Measurements from ENCODE around the gene GLRX3.

The GLRX3 gene

DNA sequence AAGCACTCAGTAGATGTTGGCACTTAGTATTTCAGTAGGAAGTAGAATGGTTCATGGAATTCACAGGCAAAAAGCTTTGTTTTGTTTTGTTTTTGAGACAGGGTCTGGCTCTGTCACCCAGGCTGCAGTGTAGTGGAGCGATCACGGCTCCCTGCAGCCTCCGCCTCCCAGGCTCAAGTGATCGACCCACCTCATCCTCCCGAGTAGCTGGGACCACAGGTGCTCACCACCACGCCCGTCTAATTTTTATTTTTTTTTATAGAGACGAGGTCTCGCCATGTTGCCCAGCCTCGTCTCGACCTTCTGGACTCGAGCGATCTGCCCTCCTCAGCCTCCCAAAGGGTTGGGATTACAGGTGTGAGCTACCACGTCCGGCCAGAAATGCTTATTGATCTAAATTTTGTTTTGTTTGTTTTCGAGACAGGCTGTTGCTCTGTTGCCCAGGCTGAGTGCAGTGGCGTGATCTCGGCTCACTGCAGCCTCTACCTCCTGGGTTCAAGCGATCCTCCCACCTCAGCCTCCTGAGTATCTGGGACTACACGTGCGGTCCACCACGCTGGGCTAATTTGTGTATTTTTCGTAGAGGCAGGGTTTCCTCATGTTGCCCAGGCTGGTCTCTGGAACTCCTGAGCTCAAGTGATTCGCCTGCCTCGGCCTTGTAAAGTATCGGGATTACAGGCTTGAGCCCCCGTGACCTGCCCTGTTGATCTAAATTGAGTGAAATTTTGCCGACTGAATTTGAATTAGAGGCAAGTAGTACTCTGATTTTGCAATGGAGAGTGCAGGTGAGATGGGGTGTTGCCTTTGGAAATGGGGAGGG lies 1.7 kb downstream of the GLRX3 start:
- no peak for DNase-seq (ENCODE audit: low spot score)
- no peak for FAIRE-seq

DNA sequence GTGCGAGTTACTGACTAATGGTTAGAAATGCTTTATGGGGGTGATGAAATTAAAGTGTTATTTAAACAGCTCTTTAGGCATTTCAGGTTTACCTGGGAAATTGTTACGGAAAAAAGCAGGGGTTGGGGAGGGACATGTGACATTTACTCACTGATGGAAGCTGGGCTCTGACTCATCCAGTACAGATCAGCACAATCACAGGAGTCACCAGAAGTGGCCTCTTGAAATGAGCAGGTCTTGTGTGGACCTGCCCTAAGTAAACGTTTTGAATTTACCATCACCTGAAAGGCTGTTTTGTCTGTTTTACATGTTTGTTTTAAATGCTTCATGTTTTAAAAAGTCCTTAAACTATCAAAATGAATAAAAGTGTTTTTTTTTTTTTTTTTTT lies 2.3 kb downstream of the GLRX3 start:
- no peak for FAIRE-seq
- peak; percentile 48 for DNase-seq (ENCODE audit: low spot score)

DNA sequence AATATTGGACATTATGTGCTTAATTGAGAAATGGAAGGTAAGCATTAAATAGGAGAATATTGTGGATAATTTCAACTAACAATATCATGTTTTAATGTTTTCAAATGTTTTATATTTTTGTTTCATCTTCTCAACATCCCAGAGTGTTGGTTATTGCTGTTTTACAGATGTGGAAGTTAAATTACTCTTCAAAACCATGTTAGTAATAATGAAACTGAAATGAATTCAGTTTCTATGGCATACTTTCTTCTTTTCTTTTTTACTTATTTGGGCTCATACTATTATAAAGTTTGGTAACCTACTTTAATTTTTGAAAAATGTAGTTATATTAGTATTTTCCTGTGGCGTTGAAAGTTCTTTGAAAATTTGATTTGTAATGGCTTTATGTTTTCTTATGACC lies 4.2 kb downstream of the GLRX3 start:
- FAIRE-seq, result no peak

DNA sequence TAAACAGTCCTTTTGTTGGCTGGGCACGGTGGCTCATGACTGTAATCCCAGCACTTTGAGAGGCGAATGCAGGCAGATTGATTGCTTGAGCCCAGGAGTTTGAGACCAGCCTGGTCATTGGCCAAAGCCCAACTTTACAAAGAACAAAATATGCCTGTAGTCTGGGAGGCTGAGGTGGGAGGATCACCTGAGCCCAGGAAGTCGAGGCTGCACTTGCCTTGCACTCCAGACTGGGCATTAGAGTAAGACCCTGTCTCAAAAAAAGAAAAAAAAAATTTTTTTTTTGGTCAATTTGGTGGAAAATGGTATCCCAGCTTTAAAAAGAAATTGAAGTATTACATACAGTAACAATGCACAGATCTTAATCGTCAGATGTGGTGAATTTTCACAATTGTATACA lies 4.8 kb downstream of the GLRX3 start:
- no peak for DNase-seq (ENCODE audit: low spot score)
- FAIRE-seq, result no peak

More for the DNA sequence above, 4.2 kb downstream of the GLRX3 start:
- DNase-seq (ENCODE audit: low spot score), result no peak

DNA sequence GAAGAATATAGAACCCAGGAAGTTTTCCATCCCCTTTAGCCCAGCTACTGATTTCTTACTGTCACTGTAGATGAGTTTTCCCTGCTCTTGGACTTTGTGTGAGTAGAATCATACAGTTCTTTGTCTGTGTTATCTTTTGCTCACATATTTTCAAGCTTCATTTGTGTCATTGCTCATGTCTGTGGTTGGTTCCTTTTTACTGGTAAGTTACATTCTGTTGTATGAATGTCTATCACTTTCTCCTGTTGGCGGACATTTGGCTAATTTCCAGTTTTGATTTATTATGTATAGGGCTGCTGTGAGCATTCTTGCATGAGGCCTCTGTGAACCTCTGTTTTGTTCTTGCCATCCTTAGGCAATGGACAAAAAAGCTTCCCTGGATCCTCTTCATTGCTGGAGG lies 5.3 kb downstream of the GLRX3 start:
- DNase-seq (ENCODE audit: low spot score) (no peak), FAIRE-seq (no peak)

DNA sequence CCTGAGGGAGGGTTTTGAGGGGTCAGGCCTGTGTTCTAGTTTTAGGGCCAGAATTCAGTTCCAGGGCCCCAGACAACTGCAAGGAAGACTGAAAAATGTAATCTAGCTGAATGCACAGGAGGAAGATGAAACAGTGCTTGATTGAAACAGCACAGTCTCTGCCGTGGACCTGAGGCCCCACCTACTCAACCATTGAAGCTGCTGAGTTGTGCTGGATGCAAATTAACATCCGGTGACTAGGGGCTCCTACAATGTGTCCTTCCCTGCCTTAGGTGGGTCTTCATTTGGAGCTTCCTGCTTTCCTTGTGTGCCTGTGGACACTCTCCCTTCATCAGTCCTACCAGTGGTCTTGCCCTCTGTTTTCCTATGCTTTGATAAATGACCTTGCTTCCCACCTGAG lies 5.7 kb downstream of the GLRX3 start:
- FAIRE-seq (no peak), DNase-seq (ENCODE audit: low spot score) (no peak)

DNA sequence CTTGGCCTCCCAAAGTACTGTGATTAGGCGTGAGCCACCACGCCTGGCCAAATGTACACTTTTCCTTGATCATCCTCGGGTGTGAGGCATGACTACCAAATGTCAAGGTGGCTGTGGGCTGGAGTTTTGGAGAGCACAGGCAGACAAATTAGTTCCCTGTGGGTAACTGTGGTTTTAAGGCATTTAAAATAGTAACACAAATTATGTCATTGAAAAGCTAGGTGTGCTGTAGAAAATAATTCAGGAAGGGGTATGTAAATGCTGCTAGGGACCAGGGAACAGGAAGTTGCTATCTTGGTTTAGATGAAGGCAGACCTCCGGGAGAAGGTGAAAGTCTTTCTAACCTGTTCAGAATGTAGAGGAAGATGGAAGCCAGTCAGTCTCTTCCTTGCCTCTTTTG lies 9.9 kb downstream of the GLRX3 start:
- no peak for FAIRE-seq

DNA sequence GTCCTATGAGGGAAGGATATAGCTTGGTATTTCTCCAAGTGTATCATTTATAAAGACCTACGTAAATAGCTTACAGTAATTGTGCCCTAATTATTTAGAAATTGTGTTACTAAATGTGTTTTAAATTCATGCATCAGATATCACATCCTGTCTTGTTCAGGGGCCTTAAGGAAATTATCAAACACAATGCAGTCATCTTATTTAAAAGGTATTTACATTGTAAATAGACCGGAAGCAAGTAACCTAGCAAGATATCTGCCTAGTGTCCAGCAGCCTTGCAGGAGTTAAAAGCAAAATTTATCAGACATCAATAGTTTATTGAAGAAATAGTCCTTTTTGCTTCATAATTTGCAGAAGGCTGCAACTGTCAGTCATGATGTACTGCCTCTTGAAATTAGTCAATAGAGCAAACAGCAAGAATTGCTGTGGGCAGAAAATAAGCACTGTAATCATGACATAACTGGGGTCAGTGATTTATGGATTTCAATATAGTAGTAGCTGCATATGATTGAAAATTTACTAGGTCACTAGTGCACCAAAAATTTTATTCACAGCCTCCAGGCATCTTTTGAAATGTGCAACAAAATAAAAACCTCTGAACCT lies 23.1 kb downstream of the GLRX3 start:
- DNase-seq (ENCODE audit: low spot score), result no peak
- no peak for FAIRE-seq

More for the DNA sequence above, 9.9 kb downstream of the GLRX3 start:
- no peak for DNase-seq (ENCODE audit: low spot score)

DNA sequence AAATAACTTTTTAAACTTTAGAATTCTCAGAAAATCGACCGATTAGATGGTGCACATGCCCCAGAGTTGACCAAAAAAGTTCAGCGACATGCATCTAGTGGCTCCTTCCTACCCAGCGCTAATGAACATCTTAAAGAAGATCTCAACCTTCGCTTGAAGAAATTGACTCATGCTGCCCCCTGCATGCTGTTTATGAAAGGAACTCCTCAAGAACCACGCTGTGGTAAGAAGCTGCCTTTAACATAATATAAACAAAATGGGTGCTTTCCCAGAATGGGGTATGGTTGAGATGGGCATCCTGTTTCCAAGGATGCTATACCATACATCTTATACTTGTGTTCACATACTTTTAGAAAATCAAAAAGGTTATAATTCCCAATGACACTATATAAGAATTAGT lies 24.6 kb downstream of the GLRX3 start:
- no peak for DNase-seq (ENCODE audit: low spot score)
- no peak for FAIRE-seq

DNA sequence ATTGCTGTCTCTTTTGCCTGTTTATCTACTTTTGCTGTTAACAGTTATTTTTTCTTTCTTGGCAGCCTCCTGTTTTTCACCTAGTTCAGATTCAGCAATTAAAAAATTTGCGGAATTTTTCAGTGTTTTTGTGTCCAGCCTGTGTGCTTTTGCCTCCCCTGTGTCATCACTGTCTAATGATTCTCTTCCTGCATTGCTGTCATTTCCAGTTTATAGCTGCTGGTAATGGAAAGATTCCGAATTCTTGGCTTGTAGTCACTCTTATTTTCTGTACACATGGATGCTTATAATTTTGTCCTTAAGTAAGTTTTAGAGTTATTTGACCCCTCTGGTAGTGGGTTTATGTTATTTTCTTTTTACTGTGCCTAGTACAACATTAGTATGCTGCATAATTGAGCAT lies 25.1 kb downstream of the GLRX3 start:
- FAIRE-seq, result no peak
- no peak for DNase-seq (ENCODE audit: low spot score)

DNA sequence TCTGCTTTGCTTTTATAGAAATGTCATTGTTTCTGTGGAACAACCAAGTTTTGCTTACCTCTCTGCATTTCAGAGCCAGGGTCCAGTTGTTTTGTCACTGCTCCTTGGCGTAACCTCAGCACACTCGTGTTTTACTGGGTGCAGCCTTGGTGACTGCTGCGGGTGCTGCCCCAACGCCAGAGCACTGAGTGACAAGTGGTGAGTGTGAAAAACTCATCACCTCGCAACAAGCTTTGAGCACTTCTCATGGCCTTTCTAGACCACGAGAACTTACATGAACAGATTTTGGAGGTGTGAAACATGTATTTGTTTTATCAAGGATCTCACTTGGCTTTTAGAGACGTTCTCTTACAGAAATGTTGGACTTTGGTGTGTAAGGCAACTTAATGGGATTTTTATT lies 31.0 kb downstream of the GLRX3 start:
- FAIRE-seq, result no peak
- DNase-seq (ENCODE audit: low spot score), result no peak

DNA sequence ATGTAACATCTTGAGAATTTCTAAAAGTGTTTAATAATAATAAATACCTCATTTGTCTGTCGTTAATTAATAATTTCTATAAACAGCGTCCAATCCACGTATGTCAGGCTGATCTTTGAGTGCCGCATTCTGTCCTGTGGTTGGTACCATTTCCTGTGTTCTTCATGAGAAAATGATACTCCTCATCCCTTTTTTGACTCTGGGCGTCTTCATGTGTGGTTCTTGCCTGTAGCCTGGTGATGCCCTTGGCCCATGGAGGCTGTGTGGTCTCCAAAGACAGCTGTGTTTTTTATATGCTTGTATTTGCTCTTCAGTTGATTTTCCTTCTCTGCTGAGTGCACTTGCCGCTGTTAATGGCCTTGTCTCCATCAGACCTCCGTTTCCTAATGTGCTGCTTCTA lies 31.5 kb downstream of the GLRX3 start:
- no peak for FAIRE-seq
- no peak for DNase-seq (ENCODE audit: low spot score)

DNA sequence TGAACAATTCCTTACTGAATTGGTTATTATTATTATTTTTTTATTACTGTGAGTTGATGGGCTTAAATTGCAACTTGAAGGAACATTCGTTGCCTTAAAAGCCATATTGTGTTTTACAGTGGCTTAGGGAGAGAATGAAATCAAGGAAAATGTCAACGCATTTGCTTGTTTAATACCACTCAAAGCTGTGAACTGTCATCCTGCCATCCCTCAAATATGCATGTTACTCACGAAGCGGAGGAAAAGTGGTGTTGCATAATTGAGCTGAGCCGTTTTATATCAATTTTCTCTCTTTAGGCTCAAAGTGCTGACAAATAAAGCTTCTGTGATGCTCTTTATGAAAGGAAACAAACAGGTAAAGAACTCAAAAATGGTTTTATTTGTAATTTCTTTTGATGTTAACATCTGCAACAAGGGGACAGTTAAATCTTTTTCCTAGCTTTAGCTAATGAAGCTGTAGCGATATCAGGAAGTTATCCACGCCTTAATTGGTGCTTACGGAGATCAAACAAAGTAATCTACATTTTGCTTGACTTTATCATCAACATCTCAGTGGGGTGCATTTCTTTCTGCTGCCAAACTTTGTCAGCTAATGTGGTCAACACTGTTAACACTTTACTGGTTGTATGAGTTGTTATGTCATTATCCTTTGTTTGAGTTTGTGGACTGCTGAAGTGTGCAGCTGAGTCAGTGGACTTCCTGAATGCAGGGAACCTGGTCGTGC lies 33.1 kb downstream of the GLRX3 start:
- no peak for FAIRE-seq
- DNase-seq (ENCODE audit: low spot score), result no peak

DNA sequence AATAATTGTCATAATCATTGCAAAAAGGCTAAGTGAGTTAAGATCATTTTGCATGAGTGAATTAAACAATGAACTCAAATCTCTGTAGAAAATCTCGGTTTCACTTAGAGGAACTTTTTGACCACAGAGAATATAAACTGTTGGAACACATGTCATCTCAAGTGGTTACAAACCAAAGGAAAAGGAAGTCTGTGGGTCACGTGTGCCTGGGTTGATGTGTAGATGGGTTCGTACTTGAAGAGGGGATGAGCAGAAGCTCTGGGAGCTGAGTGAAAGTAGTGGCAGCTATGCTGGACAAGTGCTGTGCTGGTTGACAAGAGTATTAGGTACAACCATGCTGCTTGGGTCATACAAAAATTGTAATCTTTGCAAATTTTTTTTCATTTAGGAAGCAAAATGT lies 35.0 kb downstream of the GLRX3 start:
- no peak for DNase-seq (ENCODE audit: low spot score)
- no peak for FAIRE-seq

DNA sequence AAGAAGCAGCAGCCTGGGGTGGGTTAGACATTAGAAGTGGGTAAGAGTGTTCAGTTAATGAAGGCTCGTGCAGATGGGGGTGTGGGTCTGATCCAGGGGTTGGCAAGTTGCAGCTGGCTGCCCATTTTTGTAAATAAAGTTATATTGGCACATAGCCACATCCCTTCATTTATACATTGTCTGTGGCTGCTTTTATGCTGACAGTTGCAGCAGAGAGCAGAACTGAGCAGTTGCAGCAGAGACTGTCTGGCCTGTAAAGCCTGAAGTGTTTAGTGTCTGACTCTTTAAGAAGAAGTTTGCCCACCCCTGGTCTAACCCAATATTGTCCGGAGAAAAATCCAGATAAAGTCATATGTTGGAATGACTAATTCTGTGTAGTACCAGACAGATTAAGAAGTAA lies 38.1 kb downstream of the GLRX3 start:
- DNase-seq (ENCODE audit: low spot score) (no peak), FAIRE-seq (no peak)

DNA sequence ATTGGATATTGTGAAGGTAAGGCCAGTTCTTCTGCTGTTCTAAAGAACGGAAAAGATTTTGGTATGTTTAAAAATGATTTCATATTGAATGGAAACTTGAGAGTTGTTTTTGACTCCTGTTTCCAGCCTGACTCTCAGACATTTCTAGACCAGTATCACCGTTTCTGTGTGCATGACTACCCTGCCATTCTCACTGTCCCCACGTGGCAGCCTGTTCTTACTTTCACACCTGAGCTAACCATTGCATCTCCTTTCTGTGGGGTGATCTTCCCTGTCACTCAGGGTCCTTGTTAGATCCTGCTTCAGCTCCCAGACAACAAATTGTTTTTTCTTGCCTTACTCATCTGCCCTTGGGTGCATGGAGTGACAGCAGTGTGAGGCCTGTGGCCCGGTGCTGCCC lies 38.9 kb downstream of the GLRX3 start:
- no peak for FAIRE-seq

DNA sequence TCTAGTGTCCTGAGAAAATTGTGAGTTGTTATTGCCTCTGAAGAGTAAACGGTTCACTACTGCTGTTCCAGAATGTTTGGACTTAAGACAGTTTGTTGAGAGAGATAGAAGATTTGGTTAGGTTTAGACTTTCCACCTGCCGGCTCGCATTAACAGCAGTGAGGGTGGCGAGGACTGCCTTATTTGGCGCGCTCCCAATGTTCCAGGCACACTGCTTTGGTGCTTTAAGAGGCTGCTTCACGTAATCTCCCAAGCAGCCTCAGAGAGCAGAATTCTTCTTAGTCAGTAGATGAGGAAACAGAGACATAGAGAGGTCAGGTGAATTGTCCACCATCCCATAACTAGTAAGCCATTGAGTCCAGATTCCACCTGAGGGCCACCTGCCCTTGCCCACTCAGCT lies 41.1 kb downstream of the GLRX3 start:
- DNase-seq (ENCODE audit: low spot score), result no peak
- no peak for FAIRE-seq

More for the DNA sequence above, 38.9 kb downstream of the GLRX3 start:
- no peak for DNase-seq (ENCODE audit: low spot score)

DNA sequence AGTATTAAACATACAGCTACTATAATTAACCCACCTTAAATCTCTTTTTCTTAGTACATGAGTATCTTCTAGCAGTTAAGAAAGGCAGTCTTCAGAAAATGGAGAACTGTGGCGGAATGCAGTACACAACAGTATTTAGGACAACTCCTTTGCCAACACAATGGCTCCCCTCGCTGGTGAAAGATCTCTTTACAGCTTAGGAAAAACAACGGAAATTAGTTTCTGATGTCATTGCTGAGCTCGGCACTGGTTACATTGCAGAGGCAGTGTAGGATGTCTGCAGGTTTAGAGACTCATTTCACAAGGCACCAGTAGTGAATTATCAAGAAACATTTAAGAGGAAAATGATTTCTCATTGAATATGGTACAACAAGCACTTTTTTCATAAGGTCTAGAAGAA lies 43.4 kb downstream of the GLRX3 start:
- no peak for FAIRE-seq
- DNase-seq (ENCODE audit: low spot score), result no peak

DNA sequence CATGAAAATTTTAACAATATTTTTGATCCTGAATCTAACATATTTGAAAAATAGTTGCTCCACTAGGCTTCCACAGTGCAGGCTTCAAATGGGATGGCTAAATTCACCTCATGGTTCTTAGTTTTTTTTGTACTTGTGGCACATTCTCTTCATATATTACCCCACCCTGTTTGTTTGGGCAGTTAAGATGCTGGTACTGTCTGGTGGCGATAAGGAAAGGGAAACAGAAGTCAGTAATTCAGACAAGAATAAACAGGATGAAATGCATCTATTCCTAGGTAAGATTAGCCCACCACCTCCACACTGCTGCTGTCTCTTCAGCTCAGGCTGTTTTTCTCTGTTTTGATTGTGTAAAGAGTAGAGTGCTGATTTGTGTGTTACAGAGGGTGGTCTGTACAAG lies 44.2 kb downstream of the GLRX3 start:
- no peak for DNase-seq (ENCODE audit: low spot score)
- FAIRE-seq, result no peak

DNA sequence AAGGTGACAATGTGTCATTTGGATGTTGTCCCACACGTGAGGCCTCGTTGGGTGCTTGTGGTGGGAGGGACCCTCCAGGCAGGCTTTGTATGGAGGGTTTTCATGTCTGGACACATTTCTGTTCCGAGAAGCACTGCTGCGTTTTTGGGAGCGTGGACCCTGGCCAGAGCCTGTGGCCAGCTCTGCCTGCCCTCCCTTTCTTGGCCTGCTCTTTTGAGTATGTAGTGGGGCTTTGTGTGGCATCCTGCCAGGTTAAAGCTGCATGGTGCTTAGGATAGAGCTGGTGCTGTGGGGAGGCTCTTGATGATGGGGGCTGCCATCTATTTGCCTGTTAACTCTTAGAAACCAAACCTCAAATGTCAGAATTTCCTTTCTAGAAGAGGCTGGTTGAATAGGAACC lies 45.7 kb downstream of the GLRX3 start:
- no peak for FAIRE-seq
- DNase-seq (ENCODE audit: low spot score), result no peak

DNA sequence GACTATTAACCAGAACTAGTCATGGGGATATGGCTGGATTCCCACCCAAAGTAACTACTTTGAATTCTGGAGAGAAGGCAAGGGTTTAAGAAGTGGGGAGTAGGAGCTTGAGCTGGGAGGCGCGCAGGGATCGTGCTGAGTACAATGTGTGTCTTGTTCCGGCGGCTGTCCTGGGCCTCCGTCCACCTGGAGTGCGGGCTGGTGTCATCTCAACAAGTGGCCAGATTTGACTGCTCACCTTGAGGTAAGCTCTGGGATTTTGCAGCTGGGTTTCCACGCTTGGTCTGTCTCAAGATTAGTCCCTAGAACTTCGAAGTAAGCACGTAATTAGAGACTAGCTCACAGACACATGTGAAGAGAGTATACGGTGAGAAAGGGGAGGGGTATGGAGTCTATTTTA lies 49.4 kb downstream of the GLRX3 start:
- DNase-seq (ENCODE audit: low spot score) (no peak), FAIRE-seq (no peak)

All from urothelium cell line (cell line).